Measurements from ENCODE around the gene PTPRE. TPM values are rescaled to one million over a fixed set of nuclear protein-coding genes. Genes with fewer than 3 reads are reported as not detected.

The PTPRE gene
- total RNA-seq, 1 donor from 2014 or later, result 3.6 TPM

- DNase-seq (ENCODE audit: extremely low spot score, unreplicated experiment), result no peak
- Mint-ChIP-seq H3K27ac (no peak overlapping the region), H3K36me3 (no peaks in the 10 kb centered on the region), H3K27me3 (peaks cover 3% of the 10 kb centered on the region), H3K4me3 (no peak overlapping the region), H3K9me3 (no peaks in the 10 kb centered on the region), H3K4me1 (ENCODE audit: unreplicated experiment) (peaks cover 4% of the 10 kb centered on the region)
- no peak for TF ChIP-seq CTCF (conservative IDR thresholded peaks at IDR 0.05)
Observed at GRCh38 chr10:127882801-127883459, 24.0 kb upstream of the PTPRE start.

DNA sequence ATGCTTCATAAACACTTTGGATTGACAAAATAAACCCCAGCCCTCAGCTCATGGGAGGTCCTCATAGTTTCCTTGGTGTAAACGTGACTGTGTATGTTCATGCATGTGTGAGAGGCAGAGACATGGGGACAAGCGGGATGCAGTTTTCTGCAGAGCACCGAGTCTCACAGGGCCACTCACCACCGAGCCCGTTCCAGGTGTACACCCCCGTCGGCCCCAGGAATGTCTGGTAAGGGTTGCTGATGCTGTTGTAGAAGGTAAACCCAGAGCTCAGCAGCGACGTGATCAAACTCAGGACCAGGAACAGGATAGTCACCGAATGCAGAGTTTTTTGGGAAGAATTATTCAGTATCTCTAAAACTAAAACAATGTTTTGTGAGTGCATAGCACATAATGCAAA is 23.4 kb upstream of the PTPRE start:
- H3K36me3 Mint-ChIP-seq, result no peaks in the 10 kb centered on the region
- H3K9me3 Mint-ChIP-seq, result no peaks in the 10 kb centered on the region
- no peak for TF ChIP-seq CTCF (conservative IDR thresholded peaks at IDR 0.05)
- H3K4me1 Mint-ChIP-seq (ENCODE audit: unreplicated experiment), result peaks cover 4% of the 10 kb centered on the region
- no peak for DNase-seq (ENCODE audit: extremely low spot score, unreplicated experiment)
- H3K27me3 Mint-ChIP-seq, result peaks cover 3% of the 10 kb centered on the region
- no peak overlapping the region for H3K4me3 Mint-ChIP-seq
- no peak overlapping the region for H3K27ac Mint-ChIP-seq

DNA sequence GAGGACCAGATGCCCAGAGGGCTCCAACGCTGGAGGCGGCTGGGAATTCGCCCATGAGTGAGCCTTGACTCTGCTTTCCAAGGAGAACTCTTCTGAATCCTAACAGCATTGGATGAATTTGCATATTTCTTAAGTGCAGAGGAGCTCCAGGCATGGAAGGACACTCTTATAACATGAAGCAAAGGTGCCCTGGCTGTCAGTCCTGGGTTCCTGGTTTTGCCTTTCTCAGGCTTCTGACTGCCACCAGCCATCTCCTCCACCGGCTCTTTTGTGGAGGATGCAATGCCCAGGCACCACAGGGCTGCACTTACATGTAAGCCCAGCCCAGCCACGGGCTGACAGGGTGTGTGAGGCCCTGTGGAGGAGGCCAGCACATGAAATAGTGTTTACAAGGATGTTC is 22.4 kb upstream of the PTPRE start:
- TF ChIP-seq CTCF (conservative IDR thresholded peaks at IDR 0.05), result no peak
- no peaks in the 10 kb centered on the region for H3K36me3 Mint-ChIP-seq
- peaks cover 4% of the 10 kb centered on the region for H3K4me1 Mint-ChIP-seq (ENCODE audit: unreplicated experiment)
- peaks cover 3% of the 10 kb centered on the region for H3K27me3 Mint-ChIP-seq
- no peak overlapping the region for H3K4me3 Mint-ChIP-seq
- H3K9me3 Mint-ChIP-seq, result no peaks in the 10 kb centered on the region
- DNase-seq (ENCODE audit: extremely low spot score, unreplicated experiment), result no peak
- no peak overlapping the region for H3K27ac Mint-ChIP-seq

DNA sequence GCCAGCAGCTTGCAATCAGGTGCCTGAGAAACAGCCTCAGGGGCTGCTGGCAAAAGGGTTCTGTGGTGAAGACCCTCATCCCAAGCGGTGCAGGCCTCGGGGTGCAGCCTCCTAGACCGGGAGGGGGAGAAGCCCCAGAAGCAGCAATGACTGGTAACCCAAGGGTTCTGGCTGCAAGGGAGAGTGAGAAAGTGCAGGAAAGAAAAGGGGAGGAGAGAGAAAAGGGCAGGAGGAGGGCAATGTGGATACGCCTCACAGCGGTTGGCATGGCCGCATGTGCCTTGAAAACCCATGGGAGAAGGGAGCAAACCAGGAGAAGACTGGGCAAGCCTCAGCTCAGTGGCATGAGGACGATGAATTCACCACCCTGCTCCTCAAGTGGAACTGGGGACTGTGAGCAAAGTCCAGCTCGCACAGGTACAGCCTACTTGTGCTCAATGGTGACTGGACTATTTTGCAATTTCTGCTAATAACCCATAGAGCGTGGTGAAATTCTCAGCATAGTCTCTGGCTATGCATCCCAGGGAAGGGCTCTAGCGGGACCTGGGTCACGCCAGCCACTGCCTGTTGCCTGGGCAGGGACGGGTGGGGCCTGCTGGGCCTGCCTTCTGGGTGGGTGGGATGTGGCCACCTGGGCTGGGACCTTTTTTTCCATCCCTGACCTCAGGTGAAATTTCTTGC is 20.4 kb upstream of the PTPRE start:
- no peak overlapping the region for H3K4me3 Mint-ChIP-seq
- no peaks in the 10 kb centered on the region for H3K36me3 Mint-ChIP-seq
- DNase-seq (ENCODE audit: extremely low spot score, unreplicated experiment), result peak; percentile 57
- peaks cover 6% of the 10 kb centered on the region for H3K27me3 Mint-ChIP-seq
- no peak for TF ChIP-seq CTCF (conservative IDR thresholded peaks at IDR 0.05)
- no peak overlapping the region for H3K27ac Mint-ChIP-seq
- H3K9me3 Mint-ChIP-seq, result no peaks in the 10 kb centered on the region
- H3K4me1 Mint-ChIP-seq (ENCODE audit: unreplicated experiment), result peaks cover 4% of the 10 kb centered on the region

- H3K36me3 Mint-ChIP-seq, result no peaks in the 10 kb centered on the region
- H3K4me3 Mint-ChIP-seq, result no peak overlapping the region
- no peaks in the 10 kb centered on the region for H3K9me3 Mint-ChIP-seq
- H3K27ac Mint-ChIP-seq, result peak overlapping the region; percentile 48
- H3K4me1 Mint-ChIP-seq (ENCODE audit: unreplicated experiment), result peaks cover 4% of the 10 kb centered on the region
- DNase-seq (ENCODE audit: extremely low spot score, unreplicated experiment), result peak; percentile 27
- peaks cover 9% of the 10 kb centered on the region for H3K27me3 Mint-ChIP-seq
- TF ChIP-seq CTCF (conservative IDR thresholded peaks at IDR 0.05), result no peak
Observed at GRCh38 chr10:127887541-127888415, 19.1 kb upstream of the PTPRE start.

All from type B pancreatic cell (in vitro differentiated cells).